Activated naive CD4-positive, alpha-beta T cell (primary cell): ENCODE results near the gene GSG1L.
"Not testable (repeated sequence)": the region's sequence is repeated elsewhere in the genome, so short reads cannot be mapped to it uniquely, and the experiment has no call there.

Experiments used
- DNase-seq, 4 experiments: peaks; one replicate each; lab custom pipeline; 2025; lab: John Stamatoyannopoulos, UW

Gene GSG1L

DNA sequence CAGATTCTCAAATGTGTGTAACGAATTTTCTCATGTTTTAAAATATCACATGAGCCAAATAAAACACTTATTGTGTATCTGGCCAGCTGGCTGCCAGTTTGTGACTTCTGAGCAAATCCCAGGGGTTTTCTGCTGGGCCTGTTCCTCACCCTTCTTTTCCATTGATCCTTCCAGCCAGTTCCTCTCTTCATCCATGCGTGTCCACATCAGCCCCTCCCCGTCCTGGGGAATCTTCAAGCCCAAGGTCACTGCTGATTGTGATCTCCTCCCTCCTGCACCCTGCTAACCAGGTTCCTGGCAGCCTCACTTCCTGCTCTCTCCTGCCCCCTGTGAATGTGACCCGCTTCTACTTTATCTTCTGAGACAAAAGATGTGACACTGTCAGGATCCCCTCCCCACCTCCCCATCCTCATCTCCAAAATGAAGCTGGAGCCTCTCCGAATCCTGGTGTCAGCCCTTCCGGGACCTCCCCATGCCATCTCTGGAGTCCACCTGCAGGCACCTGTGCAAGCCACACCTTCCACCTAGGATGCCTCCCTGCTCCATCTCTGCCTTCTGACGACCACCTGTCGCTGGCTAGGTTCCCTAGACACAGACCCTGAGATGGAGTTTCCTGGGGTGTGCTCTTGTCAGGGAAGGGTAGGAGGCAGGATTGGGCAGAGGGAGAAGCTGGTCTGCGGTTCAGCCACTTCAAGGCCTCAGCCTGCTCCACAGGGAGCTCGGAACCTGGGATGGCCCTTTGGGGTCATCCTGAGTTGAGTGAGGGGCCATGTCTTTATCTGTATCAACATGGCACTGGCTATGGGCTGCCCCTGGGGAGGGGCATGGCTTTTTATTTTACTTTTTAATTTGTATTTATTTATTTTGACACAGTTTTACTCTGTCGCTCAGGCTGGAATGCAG is 308.5 kb downstream of the GSG1L start:
- DNase-seq = no peak

DNA sequence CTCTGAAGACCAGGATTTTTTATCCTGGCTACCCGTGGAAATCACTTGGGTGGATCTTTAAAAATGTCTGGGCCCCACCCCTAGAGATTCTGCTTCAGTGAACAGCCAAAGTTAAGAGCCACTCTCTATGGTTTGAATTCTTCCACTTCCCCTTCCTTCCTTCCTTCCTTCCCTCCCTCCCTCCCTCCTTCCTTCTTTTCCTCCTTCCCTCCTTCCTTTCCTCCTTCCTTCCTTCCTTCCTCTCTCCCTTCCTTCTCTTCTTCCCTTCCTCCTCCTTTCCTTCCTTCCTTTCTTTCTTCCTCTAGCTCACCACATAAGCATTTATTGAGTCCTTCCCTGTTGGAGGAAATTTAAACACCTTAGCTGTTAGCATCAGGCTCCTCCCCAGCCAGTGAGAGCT is 310.0 kb downstream of the GSG1L start:
- DNase-seq = no peak

DNA sequence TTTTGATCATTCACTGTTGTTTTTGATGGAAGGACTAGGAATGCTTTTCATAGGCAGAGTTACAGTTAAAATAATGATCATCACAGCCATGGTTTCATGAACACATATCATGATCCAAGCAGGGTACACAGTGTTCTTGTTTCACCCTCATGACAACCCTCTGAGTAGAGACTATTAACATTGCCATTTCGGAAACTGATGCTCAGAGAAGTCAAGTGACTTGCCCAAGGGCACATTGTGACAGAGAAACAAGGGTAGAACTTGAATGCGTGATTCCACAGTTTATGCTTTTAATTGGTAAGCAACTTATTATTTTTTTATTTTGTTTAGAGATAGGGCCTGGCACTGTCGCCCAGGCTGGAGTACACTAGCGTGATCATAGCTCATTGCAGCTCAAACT is 311.3 kb downstream of the GSG1L start:
- DNase-seq = no peak

DNA sequence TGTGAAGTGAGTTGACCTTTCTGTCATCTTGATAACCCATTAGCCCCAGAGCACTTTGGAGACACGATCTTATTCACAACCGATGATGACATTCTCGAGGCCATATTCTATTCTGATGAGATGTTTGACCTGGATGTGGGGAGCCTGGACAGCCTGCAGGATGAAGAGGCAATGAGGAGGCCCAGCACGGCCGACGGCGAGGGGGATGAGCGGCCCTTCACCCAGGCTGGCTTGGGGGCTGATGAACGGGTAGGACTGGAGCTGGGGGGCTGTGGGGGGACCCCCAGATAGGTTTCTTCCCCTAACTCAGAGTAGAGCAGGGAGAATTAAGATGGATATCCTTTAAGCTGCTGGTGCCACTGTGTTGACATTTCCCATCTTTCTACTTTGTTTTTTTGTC is 311.8 kb downstream of the GSG1L start:
- no peak for DNase-seq

DNA sequence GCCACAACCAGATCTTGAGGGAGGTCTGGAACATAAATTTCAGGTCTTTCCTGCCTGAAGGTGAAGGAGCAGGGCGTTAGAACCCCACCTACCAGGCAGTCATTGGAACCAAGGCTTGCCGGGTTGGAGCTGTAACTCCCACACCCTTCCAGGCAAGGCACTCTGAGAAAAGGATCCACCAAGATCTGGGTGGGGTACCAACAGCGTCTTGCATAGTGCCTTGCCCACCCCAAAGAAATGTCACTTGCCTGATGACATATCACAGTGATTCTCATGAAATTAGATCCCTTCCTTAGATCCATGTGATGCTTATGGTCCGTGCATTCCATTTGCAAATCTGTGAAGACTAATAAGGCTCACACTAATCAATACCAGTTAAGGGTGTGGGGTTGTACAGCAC is 312.3 kb downstream of the GSG1L start:
- DNase-seq = no peak

DNA sequence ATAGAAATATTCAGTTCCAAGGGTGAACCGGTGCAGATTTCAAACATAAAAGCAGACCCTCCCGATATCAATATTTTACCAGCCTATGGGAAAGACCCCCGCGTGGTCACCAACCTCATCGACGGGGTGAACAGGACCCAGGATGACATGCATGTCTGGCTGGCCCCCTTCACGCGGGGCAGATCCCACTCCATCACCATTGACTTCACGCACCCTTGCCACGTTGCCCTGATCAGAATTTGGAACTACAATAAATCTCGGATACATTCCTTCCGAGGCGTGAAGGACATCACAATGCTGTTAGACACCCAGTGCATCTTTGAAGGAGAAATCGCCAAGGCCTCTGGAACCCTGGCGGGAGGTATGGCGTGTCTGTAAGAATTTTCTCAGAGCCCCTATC is 313.6 kb downstream of the GSG1L start:
- DNase-seq = no peak

DNA sequence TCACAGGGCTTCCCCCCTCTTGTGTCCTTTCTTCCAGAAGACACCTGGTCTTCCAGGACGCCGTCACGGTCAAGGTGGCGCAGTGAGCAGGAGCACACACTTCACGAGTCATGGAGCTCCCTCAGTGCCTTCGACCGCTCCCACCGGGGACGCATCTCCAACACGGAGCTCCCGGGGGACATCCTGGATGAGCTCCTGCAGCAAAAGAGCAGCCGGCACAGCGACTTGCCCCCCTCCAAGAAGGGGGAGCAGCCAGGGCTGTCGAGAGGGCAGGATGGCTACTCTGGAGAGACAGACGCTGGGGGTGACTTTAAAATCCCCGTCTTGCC is 314.0 kb downstream of the GSG1L start:
- no peak for DNase-seq

DNA sequence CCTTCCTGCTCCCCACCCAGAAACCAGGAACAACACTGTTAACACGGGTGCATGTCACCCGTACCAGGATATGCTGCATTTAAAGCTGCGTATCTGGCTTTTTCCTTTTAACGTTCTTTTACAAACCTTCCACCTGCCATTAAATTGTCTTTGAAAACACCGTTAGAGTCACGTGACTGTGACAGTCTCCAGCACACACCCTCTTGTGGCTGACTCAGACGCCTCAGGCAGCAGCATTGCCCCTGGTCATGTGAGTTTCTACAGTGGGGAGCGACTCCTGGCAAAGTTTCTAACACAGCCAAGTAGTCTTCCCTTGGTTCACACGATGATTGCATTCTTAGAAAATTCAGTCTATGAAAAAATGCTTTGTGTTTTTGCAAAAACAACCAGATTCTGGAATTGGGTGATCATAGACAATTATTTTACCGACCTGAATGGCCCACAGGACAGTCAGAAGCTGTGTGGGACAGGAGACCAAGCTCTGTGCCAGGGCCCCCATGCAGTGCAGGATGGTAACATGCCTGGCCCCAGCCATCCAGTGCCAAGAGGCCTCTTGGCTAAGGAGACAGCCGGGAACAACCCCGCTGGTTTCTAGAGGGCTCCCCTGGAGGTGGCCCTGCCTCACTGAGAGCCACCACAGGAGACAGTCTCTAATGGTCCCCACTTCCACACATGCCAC is 314.5 kb downstream of the GSG1L start:
- DNase-seq = no peak

DNA sequence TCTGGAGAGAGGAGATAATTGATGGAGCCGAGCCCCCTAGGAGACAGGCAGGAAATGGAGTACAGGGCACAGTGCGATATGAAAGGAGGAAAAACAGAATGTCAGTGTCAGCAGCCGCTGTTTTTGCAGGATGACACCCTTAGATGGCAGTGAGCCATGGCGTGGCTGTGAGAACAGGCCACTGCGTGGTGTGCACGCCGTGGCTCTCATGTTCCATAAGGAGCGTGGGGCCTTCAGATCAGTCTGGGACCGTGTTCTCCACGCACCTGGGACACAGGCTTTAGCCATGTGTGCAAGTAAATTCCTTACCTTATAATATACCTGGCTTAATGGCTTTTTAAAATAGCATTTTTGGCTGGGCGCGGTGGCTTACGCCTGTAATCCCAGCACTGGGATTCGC is 315.6 kb downstream of the GSG1L start:
- no peak for DNase-seq

DNA sequence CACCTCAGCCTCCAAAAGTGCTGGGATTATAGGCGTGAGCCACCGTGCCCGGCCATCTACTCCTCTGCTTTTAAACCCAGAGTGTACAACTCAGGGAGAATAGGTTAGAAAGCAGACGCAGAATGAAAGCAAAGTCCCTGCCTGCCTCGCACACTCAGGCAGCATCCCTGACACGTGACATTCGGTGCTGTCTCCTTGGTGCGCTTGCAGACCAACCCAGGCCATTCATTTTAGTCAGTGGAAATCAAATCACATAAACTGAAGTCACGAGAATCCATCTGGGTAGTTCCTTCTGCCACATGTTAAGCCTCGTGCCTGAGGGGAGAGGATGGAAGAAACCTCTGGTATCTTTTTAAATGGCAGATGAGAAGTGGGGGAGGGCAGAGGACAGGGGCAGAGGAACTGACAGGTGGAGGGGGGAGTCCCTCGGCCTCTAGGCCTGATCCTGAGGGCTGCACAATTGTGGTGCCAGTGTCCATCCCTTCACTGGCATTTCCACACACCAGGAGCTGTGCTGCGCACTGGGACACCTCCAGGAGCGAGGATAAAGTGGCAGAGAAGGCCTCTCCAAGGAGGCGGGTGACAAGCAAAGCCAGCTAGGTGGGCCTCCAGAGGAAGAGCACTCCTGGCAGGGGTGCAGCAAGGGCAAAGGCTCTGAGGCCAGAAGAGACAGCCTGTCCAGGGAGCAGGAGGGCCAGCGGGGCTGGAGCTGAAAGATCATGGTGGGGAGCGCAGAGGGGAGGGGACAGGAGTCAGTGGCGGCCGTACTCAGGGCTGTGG is 317.2 kb downstream of the GSG1L start:
- no peak for DNase-seq

DNA sequence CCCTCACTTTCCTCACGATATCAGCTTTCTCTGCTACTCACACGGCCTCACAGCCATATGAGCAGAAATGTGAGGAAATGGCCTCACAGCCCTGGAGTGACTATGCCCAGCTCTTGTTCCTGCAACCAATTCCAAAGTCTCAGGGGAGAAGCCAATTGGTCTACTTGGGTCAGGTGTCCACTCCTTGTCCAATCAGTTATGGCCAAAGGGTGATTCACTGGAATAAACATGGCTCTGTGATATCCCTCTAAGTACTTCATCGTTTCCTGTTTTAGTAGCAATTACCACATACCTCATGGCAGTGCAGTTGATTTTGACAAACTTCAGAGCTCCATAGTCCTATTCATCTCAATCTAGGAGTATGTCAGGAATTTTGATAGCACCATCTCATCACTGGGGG is 318.2 kb downstream of the GSG1L start:
- DNase-seq = no peak

DNA sequence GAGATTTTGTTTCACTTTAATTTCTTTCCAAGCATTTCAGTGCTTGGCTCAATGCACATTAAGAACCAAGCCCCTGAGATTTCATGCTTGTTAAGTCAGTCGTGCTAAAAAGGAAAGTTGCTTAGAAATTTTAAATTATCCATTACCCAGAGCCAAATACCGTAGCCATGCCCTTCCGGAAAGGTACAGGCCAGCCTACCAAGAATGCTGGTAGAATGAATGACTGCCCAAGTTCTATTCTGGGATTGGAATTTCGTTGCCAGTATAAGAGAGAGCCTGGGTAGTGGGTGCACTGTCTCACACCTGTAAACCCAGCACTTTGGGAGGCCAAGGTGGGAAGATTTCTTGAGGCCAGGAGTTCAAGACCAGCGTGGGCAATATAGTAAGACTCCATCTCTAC is 319.6 kb downstream of the GSG1L start:
- no peak for DNase-seq

DNA sequence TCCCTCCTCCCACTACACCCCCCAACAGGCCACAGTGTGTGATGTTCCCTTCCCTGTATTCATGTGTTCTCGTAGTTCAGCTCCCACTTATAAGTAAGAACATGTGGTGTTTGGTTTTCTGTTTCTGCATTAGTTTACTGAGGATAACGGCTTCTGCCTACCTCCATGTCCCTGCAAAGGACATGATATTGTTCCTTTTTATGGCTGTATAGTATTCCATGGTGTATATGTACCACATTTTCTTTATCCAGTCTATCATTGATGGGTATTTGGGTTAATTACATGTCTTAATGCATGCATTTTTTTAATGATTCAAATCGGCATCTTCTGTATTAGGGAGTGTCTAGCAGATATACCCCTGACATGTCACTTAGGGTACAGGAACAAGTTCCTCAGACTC is 320.5 kb downstream of the GSG1L start:
- not testable (repeated sequence) for DNase-seq

DNA sequence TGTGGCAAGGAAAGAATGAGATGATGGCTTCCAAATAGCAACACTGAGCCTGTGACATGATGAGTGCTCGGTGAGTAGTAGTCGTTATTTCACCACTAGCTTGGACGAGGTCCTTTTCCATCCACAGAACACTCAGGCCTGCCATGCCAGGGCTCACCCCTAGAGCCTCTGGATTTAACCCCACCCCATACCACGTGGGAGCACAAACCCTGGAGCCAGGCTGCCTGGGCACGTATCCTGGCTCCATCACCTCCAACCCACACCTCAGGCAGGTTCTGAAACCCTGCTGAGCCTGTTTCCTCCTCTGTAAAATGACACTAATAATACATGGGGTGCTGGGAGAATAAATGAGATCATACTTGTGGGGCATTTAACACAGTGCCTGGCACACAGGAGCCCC is 321.2 kb downstream of the GSG1L start:
- no peak for DNase-seq

DNA sequence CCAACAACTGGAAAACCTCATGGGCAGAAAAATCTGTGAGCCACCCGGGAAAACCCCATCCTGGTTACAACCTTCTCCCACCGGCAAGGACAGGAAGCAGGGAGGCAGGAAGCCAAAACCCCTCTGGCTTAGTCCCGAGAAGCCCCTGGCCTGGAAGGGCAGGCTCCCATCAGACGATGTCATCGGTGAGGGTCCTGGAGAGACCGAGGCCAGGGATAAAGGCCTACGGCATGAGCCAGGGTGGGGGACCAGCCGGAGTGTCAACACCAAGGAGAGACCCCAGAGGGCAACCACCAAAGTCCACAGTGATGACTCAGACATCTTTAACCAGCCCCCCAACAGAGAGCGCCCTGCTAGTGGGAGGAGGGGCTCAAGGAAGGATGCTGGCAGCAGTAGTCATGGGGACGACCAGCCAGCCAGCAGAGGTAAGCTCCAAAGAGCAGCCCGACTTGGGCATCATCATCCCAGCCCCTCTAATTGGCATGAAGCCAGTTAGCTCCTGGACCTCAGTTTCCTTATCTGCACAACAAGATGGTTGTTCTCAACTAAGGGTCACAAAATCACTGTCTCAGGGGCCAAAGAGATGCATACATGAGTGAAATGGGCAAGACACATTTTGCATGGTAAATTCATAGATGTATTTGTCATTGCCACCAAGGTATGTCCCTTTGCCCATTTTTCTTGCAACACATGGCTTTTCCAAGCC is 322.9 kb downstream of the GSG1L start:
- DNase-seq = no peak

DNA sequence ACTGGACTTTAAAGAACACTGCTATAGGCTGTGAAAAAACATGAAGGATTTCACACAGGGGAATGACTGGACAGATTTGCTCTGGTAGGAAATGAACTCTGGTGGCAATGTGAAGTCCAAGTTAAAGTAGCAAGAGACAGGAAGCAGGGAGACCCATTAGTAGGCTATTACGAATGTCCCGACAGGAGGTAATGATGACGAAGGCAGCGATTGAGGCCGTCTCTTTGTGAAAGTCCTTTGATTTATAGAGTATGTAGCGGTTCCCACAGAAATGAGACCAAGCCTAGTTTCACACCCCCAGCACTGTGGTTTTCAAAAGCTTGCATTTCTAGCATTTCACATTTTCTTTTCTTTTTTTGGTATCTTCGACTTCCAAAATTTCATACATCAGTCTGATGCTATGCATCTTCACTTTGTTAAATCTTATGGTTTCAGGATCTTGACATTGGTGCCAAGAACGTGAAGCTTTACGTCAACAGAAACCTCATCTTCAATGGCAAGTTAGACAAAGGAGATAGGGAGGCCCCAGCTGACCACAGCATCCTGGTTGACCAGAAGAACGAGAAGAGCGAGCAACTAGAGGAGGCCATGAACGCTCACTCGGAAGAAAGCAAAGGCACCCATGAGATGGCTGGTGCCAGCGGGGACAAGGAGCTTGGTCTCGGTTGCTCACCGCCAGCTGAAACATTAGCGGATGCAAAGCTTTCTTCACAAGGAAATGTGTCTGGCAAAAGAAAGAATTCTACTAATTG is 323.7 kb downstream of the GSG1L start:
- no peak for DNase-seq

DNA sequence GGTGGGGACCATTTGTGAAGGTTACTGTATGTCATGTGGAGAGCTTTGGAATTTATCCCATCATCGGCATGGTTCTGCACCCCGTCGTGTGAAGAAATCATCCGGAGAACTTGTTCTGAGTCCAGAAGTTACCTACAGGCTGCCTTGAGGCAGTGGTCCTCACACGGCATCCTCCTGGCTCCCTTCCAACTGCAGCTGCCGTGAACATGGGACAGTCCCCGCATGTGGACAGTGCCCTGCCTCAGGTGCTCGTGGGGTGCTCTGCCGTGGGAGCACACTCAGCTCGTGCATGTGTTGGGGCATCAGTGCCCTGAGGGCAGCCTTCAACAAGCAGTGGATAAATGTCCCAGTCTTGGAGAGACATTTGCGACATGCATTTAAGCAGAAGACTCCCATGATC is 324.9 kb downstream of the GSG1L start:
- no peak for DNase-seq
